Stimulated activated CD4-positive, alpha-beta T cell treated with anti-CD3 and anti-CD28 coated beads, Interleukin-2, amount 100 ng/mL, for 4 hours (primary cell): ENCODE measurements around the gene ETFBKMT.
"Not testable (repeated sequence)": the region's sequence is repeated elsewhere in the genome, so short reads cannot be mapped to it uniquely, and the experiment has no call there.

Experiments
- DNase-seq: peaks from one replicate; pipeline ENCODE4 v3.0.0-alpha.2; 2020; ENCODE audit warnings: low read depth

ETFBKMT gene

DNA sequence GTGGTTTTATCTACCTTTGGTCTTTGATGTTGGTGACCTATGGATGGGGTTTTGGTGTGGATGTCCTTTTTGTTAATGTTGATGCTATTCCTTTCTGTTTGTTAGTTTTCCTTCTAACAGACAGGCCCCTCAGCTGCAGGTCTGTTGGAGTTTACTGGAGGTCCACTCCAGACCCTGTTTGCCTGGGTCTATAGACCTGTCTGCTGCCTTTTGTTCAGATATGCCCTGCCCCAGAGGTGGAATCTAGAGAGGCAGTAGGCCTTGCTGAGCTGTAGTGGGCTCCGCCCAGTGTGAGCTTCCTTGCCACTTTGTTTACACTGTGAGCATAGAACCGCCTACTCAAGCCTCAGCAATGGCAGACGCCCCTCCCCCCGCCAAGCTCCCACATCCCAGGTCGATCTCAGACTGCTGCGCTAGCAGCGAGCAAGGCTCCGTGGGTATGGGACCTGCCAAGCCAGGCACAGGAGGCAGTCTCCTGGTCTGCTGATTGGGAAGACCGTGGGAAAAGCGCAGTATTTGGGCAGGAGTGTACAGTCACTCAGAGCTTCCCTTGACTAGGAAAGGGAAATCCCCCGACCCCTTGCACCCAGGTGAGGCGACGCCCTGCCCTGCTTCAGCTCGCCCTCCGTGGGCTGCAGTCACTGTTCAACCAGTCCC lies 59.2 kb downstream of the ETFBKMT start:
- DNase-seq: not testable (repeated sequence)

DNA sequence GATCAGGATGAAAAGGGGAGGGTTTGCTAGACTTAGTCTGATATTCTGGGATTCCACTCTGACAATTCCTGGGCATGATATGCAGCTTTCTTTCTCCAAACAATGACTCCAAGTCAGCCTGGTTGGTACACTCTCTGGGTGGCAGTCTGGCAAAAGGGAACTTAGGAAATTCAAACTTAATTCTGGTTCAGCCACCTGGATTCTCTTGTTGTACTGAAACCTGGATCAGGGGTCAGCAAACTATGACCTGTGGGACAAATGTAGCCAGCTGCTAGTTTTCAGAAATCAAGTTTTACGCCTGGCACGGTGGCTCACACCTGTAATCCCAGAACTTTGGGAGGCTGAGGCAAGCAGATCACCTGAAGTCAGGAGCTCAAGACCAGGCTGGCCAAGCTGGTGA lies 63.1 kb downstream of the ETFBKMT start:
- no peak for DNase-seq
